Measurements from ENCODE around the gene GALNT12.

Gene GALNT12

DNA sequence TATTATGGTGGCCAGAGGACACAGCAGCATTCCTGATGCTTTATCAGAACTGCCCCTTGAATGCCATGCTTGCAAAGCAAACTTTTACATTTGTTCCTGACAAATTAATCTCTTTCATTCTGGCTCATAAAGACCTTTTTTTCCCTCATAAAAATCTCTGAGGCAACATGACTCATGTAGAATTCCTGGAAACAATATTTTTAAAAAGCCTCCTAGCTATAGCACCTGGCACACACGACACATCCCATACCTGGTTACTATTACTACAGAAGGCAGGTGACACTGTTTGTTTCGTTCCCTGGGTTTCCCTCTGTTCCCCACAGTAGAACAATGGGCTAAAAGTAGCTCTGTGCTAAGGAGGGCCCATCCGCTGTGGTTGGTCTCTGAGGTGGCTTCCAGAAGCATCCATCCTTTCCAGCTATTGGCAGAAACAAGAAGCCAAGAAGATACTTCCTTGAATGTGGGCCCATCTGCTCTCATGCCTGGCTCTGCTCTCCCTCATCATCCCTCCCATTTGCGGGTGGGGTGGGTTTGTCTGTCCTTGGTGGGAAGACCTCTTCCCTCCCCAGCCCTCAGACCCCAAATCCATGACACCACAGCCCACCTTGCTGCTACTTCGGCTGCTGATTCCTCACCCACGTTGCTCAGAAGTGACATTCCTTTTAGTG is 59.1 kb downstream of the GALNT12 start:
- CTCF ChIA-PET, result interaction anchor here (0.7 kb wide), 1 partner anchor 274 kb away, joined by 3 read pairs; no protein-coding TSS in a partner anchor
- TF ChIP-seq ZNF704 (tag by site-specific recombination; IDR thresholded peaks at IDR 0.05) (no peak), ZNF239 (tag by site-specific recombination; IDR thresholded peaks at IDR 0.05) (no peak), ZNF132 (tag by site-specific recombination; IDR thresholded peaks at IDR 0.05; ENCODE audit: borderline replicate concordance) (no peak), MZF1 (tag by site-specific recombination; IDR thresholded peaks at IDR 0.05; ENCODE audit: borderline replicate concordance) (no peak), ZNF112 (tag by site-specific recombination; IDR thresholded peaks at IDR 0.05) (no peak), ZBTB49 (tag by site-specific recombination; IDR thresholded peaks at IDR 0.05; ENCODE audit: low read depth) (no peak), ZNF510 (tag by site-specific recombination; IDR thresholded peaks at IDR 0.05; ENCODE audit: insufficient replicate concordance) (no peak), KLF1 (tag by site-specific recombination; IDR thresholded peaks at IDR 0.05) (no peak)
- TF ChIP-seq, protein P1, sequence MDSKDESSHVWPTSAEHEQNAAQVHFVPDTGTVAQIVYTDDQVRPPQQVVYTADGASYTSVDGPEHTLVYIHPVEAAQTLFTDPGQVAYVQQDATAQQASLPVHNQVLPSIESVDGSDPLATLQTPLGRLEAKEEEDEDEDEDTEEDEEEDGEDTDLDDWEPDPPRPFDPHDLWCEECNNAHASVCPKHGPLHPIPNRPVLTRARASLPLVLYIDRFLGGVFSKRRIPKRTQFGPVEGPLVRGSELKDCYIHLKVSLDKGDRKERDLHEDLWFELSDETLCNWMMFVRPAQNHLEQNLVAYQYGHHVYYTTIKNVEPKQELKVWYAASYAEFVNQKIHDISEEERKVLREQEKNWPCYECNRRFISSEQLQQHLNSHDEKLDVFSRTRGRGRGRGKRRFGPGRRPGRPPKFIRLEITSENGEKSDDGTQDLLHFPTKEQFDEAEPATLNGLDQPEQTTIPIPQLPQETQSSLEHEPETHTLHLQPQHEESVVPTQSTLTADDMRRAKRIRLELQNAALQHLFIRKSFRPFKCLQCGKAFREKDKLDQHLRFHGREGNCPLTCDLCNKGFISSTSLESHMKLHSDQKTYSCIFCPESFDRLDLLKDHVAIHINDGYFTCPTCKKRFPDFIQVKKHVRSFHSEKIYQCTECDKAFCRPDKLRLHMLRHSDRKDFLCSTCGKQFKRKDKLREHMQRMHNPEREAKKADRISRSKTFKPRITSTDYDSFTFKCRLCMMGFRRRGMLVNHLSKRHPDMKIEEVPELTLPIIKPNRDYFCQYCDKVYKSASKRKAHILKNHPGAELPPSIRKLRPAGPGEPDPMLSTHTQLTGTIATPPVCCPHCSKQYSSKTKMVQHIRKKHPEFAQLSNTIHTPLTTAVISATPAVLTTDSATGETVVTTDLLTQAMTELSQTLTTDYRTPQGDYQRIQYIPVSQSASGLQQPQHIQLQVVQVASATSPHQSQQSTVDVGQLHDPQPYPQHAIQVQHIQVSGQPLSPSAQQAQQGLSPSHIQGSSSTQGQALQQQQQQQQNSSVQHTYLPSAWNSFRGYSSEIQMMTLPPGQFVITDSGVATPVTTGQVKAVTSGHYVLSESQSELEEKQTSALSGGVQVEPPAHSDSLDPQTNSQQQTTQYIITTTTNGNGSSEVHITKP (tag by site-specific recombination; IDR thresholded peaks at IDR 0.05), result no peak
- TF ChIP-seq, protein P2, sequence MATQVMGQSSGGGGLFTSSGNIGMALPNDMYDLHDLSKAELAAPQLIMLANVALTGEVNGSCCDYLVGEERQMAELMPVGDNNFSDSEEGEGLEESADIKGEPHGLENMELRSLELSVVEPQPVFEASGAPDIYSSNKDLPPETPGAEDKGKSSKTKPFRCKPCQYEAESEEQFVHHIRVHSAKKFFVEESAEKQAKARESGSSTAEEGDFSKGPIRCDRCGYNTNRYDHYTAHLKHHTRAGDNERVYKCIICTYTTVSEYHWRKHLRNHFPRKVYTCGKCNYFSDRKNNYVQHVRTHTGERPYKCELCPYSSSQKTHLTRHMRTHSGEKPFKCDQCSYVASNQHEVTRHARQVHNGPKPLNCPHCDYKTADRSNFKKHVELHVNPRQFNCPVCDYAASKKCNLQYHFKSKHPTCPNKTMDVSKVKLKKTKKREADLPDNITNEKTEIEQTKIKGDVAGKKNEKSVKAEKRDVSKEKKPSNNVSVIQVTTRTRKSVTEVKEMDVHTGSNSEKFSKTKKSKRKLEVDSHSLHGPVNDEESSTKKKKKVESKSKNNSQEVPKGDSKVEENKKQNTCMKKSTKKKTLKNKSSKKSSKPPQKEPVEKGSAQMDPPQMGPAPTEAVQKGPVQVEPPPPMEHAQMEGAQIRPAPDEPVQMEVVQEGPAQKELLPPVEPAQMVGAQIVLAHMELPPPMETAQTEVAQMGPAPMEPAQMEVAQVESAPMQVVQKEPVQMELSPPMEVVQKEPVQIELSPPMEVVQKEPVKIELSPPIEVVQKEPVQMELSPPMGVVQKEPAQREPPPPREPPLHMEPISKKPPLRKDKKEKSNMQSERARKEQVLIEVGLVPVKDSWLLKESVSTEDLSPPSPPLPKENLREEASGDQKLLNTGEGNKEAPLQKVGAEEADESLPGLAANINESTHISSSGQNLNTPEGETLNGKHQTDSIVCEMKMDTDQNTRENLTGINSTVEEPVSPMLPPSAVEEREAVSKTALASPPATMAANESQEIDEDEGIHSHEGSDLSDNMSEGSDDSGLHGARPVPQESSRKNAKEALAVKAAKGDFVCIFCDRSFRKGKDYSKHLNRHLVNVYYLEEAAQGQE (tag by site-specific recombination; IDR thresholded peaks at IDR 0.05), result no peak
- POLR2A ChIA-PET, result no interaction called here
- H3K4me3 ChIP-seq (ENCODE audit: low read depth, low read length), result no peak overlapping the region
- H3K27ac ChIP-seq (ENCODE audit: extremely low read depth, low read depth, low read length), result no peak overlapping the region
- H3K9me3 ChIP-seq (ENCODE audit: control insufficient read depth, insufficient read depth, low read depth, low read length), result no peaks in the 10 kb centered on the region
- H3K36me3 ChIP-seq (ENCODE audit: control insufficient read depth in 2 of 2, insufficient read depth in 1 of 2, low read length in 2 of 2), result no peaks in the 10 kb centered on the region
- no peaks in the 10 kb centered on the region for H3K4me1 ChIP-seq (ENCODE audit: control insufficient read depth, insufficient read depth, low read length)

DNA sequence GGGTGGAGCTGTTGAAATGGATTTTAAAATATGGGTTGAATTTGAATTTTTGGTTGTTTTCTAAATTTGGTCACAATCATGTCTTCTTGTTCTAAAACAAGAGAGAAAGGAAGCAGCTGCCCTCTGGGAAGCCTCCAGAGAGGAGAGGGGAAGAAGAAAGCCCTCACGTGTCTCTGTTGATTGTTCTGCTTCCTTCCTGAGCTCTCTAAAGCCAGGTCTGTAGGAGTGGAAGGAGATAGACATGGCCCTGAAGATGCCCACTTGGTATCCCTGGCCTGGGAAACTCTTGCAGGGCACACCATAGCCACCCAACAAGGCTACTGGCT is 59.6 kb downstream of the GALNT12 start:
- Histone ChIP-seq H3K9me3 (ENCODE audit: control insufficient read depth, insufficient read depth, low read depth, low read length) (no peaks in the 10 kb centered on the region), H3K36me3 (ENCODE audit: control insufficient read depth in 2 of 2, insufficient read depth in 1 of 2, low read length in 2 of 2) (no peaks in the 10 kb centered on the region), H3K27ac (ENCODE audit: extremely low read depth, low read depth, low read length) (no peak overlapping the region), H3K4me3 (ENCODE audit: low read depth, low read length) (no peak overlapping the region), H3K4me1 (ENCODE audit: control insufficient read depth, insufficient read depth, low read length) (no peaks in the 10 kb centered on the region)
- TF ChIP-seq PRDM1 (tag by site-specific recombination; IDR thresholded peaks at IDR 0.05), result no peak
- ChIA-PET POLR2A (no interaction called here), CTCF (interaction anchor here (0.6 to 0.7 kb wide), 2 partner anchors 237 to 273 kb away, joined by 3 to 5 read pairs; no protein-coding TSS in a partner anchor)

Data from HEK293 (cell line).